SH-SY5Y (cell line): Measurements from ENCODE around the gene DCDC1.

Source experiments
- GATA2 ChIP-seq: IDR thresholded peaks from 2 replicates; pipeline ENCODE4 v1.6.1; 2011; ENCODE audit warnings: mild to moderate bottlenecking, low read depth, low read length
- GATA3 ChIP-seq: IDR thresholded peaks from 2 replicates; pipeline ENCODE4 v1.6.1; 2011; ENCODE audit warnings: low read depth, mild to moderate bottlenecking, low read length, moderate library complexity

GRCh38 chr11:31019786-31020185 lies 349.8 kb downstream of the DCDC1 start:
- TF ChIP-seq GATA2 (no peak), GATA3 (no peak)
